ENCODE measurements around the gene CAMTA1. TPM values are rescaled to one million over a fixed set of nuclear protein-coding genes. Genes with fewer than 3 reads are reported as not detected.

CAMTA1 gene
- total RNA-seq, 5 donors from 2014 or later (not counting 1 experiment from before 2014, with no cell fraction given) = 29.7 to 37.4 (median 34.6) TPM

DNA sequence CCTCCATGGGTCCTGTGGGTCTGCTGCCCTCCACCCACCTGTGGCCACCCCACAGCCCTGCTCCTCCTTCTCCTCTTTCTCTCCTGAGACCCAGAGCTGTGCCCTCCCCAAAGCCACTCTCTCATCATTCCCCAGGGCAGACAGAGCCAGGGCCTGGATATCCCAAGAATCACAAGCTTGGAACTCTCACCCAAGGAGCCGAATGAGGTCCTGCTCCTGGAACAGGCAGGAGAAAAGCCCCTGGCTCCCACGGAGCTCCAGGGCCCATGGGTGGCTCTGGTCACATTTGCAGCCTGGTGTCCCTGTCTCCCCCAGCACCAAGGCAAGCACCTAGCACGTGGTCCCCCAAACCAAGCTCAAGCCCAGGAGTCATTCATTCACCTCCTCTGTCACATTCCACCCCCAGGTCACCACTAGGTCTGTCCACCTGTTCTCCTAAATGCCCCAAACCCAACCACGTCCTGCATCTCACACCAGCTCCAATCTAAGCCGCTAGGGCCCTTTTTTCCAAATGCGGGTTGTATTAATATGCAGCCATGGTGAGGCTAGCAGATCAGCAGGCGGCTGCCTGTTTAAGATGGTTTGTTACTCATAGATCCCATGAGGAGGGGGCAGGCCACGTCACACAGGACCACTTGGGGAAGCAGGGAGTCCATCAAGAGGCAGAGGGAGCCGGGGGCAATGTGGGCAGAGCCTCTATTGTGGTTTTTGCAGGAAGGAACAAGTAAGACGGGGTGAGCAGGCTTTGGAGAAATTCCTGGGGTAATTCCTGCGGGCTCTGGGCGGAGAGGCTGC is 770.3 kb downstream of the CAMTA1 start:
- Histone ChIP-seq H3K36me3 (ENCODE audit: control insufficient read depth in 2 of 2, extremely low read depth in 1 of 2, insufficient read depth in 1 of 2, low read length in 1 of 2) (no peaks in the 10 kb centered on the region), H3K4me1 (ENCODE audit: control insufficient read depth in 1 of 2, extremely low read depth in 1 of 2, insufficient read depth in 2 of 2, low read length in 2 of 2) (no peaks in the 10 kb centered on the region), H3K4me3 (ENCODE audit: control insufficient read depth in 1 of 2, extremely low read depth in 1 of 2, low read length in 1 of 2) (no peak overlapping the region), H3K9me3 (no peaks in the 10 kb centered on the region), H3K27me3 (replicated peaks in 1 of 2; ENCODE audit: control insufficient read depth in 2 of 2, extremely low read depth in 1 of 2, insufficient read depth in 2 of 2, low read length in 1 of 2) (peaks cover 0 to 18% of the 10 kb centered on the region in 2 experiments), H3K27ac (ENCODE audit: low read length) (no peak overlapping the region)
- no peaks in the 10 kb centered on the region for H3K4me1 Mint-ChIP-seq
- no peaks in the 10 kb centered on the region for H3K9me3 Mint-ChIP-seq
- H3K4me3 Mint-ChIP-seq = no peak overlapping the region
- CTCF ChIA-PET = no interaction called here
- H3K27me3 Mint-ChIP-seq = peaks cover 7 to 17% of the 10 kb centered on the region in 2 donors
- no peaks in the 10 kb centered on the region for H3K36me3 Mint-ChIP-seq
- DNase-seq = no peak
- WGBS (ENCODE audit: insufficient coverage) = 25% methylated on average over 9 of the region's 12 CpGs
- H3K27ac Mint-ChIP-seq = no peak overlapping the region
- no peak for ATAC-seq (replicated peaks in 1 of 4)
- POLR2A ChIA-PET = no interaction called here

DNA sequence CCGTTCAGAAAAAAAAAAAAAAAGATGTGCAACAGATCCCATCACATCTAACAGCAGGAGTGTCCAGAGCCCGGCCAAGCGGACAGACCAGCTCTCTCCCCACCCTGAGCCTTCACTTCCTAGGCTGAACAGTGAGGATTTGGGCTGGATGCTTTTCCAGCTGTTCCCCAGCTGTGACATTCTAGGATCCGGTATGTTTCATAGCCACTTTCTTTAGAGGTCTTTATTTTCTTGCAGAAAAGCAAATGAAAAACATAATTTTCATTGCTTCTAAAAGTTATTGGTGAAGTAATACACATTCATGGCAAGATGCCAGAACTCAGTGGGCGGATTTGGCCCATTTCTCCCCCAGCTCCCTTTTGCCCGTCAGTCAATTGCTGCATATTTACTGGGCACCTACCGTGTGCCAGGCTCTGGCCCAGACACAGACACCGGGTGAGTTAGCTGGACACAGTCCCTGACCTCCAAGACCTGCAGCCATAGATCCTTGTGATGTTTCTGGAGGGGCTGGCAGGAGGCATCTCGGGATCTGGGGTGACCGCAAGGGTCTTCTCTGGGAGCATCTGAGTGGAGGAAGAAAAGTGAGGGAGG is 772.1 kb downstream of the CAMTA1 start:
- H3K4me3 Mint-ChIP-seq = no peak overlapping the region
- H3K4me1 ChIP-seq (ENCODE audit: control insufficient read depth in 1 of 2, extremely low read depth in 1 of 2, insufficient read depth in 2 of 2, low read length in 2 of 2) = no peaks in the 10 kb centered on the region
- H3K4me1 Mint-ChIP-seq = no peaks in the 10 kb centered on the region
- CTCF ChIA-PET = no interaction called here
- no peak for ATAC-seq (replicated peaks in 1 of 4)
- no peak for DNase-seq
- H3K27ac ChIP-seq (ENCODE audit: low read length) = no peak overlapping the region
- POLR2A ChIA-PET = no interaction called here
- no peak overlapping the region for H3K4me3 ChIP-seq (ENCODE audit: control insufficient read depth in 1 of 2, extremely low read depth in 1 of 2, low read length in 1 of 2)
- H3K9me3 Mint-ChIP-seq = no peaks in the 10 kb centered on the region
- no peak overlapping the region for H3K27ac Mint-ChIP-seq
- peaks cover 0 to 26% of the 10 kb centered on the region in 2 experiments for H3K27me3 ChIP-seq (replicated peaks in 1 of 2; ENCODE audit: control insufficient read depth in 2 of 2, extremely low read depth in 1 of 2, insufficient read depth in 2 of 2, low read length in 1 of 2)
- 81% methylated on average over 8 of the region's 10 CpGs for WGBS (ENCODE audit: insufficient coverage)
- H3K36me3 ChIP-seq (ENCODE audit: control insufficient read depth in 2 of 2, extremely low read depth in 1 of 2, insufficient read depth in 1 of 2, low read length in 1 of 2) = no peaks in the 10 kb centered on the region
- H3K9me3 ChIP-seq = no peaks in the 10 kb centered on the region
- peaks cover 9 to 12% of the 10 kb centered on the region in 2 donors for H3K27me3 Mint-ChIP-seq
- no peaks in the 10 kb centered on the region for H3K36me3 Mint-ChIP-seq

GRCh38 chr1:7558041-7558461 is 772.8 kb downstream of the CAMTA1 start:
- H3K27ac Mint-ChIP-seq = no peak overlapping the region
- peaks cover 9 to 12% of the 10 kb centered on the region in 2 donors for H3K27me3 Mint-ChIP-seq
- Histone ChIP-seq H3K4me1 (ENCODE audit: control insufficient read depth in 1 of 2, extremely low read depth in 1 of 2, insufficient read depth in 2 of 2, low read length in 2 of 2) (no peaks in the 10 kb centered on the region), H3K9me3 (no peaks in the 10 kb centered on the region), H3K36me3 (ENCODE audit: control insufficient read depth in 2 of 2, extremely low read depth in 1 of 2, insufficient read depth in 1 of 2, low read length in 1 of 2) (no peaks in the 10 kb centered on the region), H3K4me3 (ENCODE audit: control insufficient read depth in 1 of 2, extremely low read depth in 1 of 2, low read length in 1 of 2) (no peak overlapping the region), H3K27me3 (replicated peaks in 1 of 2; ENCODE audit: control insufficient read depth in 2 of 2, extremely low read depth in 1 of 2, insufficient read depth in 2 of 2, low read length in 1 of 2) (peaks cover 0 to 26% of the 10 kb centered on the region in 2 experiments), H3K27ac (ENCODE audit: low read length) (no peak overlapping the region)
- DNase-seq = no peak
- CTCF ChIA-PET = no interaction called here
- ATAC-seq (replicated peaks in 1 of 4) = no peak
- no peaks in the 10 kb centered on the region for H3K9me3 Mint-ChIP-seq
- no peak overlapping the region for H3K4me3 Mint-ChIP-seq
- WGBS (ENCODE audit: insufficient coverage) = 84% methylated on average over 15 of the region's 16 CpGs
- no peaks in the 10 kb centered on the region for H3K36me3 Mint-ChIP-seq
- POLR2A ChIA-PET = no interaction called here
- H3K4me1 Mint-ChIP-seq = no peaks in the 10 kb centered on the region

DNA sequence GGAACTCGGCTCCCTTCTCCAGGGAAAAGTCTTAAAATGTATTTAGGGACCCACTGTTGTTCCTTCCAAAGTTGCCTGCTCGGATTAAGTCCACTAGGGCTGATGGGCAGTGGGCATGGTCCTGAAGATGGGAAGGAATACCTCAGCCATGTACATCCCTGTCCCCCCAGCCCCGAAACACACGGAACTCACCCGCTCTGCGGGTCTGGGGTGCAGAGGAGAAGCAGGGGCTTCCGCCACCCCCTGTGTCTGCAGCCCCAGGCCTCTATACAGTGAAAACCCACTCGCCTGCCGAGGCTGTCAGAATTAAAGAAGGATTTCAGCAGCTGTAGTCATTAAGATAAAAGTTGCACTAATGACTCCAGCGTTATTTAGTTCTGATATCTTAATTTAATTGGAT is 773.2 kb downstream of the CAMTA1 start:
- H3K36me3 Mint-ChIP-seq = no peaks in the 10 kb centered on the region
- no peaks in the 10 kb centered on the region for H3K4me1 ChIP-seq (ENCODE audit: control insufficient read depth in 1 of 2, extremely low read depth in 1 of 2, insufficient read depth in 2 of 2, low read length in 2 of 2)
- POLR2A ChIA-PET = no interaction called here
- H3K36me3 ChIP-seq (ENCODE audit: control insufficient read depth in 2 of 2, extremely low read depth in 1 of 2, insufficient read depth in 1 of 2, low read length in 1 of 2) = no peaks in the 10 kb centered on the region
- DNase-seq (no peak), ATAC-seq (replicated peaks in 1 of 4) (no peak)
- peaks cover 9 to 12% of the 10 kb centered on the region in 2 donors for H3K27me3 Mint-ChIP-seq
- H3K27ac ChIP-seq (ENCODE audit: low read length) = no peak overlapping the region
- CTCF ChIA-PET = no interaction called here
- peaks cover 0 to 26% of the 10 kb centered on the region in 2 experiments for H3K27me3 ChIP-seq (replicated peaks in 1 of 2; ENCODE audit: control insufficient read depth in 2 of 2, extremely low read depth in 1 of 2, insufficient read depth in 2 of 2, low read length in 1 of 2)
- no peak overlapping the region for H3K27ac Mint-ChIP-seq
- H3K4me1 Mint-ChIP-seq = no peaks in the 10 kb centered on the region
- H3K4me3 Mint-ChIP-seq = no peak overlapping the region
- H3K9me3 ChIP-seq = no peaks in the 10 kb centered on the region
- no peaks in the 10 kb centered on the region for H3K9me3 Mint-ChIP-seq
- 96% methylated on average over 4 of the region's 10 CpGs for WGBS (ENCODE audit: insufficient coverage)
- H3K4me3 ChIP-seq (ENCODE audit: control insufficient read depth in 1 of 2, extremely low read depth in 1 of 2, low read length in 1 of 2) = no peak overlapping the region

GRCh38 chr1:7558921-7559869 is 773.9 kb downstream of the CAMTA1 start:
- POLR2A ChIA-PET = no interaction called here
- WGBS (ENCODE audit: insufficient coverage) = 86% methylated on average over 14 of the region's 24 CpGs

DNA sequence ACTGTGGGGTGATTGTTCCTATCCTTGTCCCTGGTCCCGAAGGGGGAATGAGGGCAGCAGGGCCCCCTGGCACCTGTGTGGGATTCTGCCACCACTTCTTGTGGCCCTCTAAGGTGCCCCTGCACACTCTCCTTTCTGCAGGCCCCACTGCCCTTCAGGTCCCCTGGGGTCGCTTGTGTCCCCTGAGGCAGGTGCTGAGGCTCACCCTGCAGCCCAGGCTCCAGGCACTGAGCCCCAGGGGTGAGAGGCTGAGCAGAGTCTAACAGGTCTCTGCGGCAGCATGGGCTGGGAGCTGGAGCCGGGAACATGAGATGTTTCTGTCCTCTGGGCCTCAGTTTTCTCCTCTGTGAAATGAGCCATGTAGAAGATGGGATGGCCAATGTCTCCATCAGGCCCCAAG is 774.9 kb downstream of the CAMTA1 start:
- Mint-ChIP-seq H3K27ac (no peak overlapping the region), H3K27me3 (peaks cover 11 to 12% of the 10 kb centered on the region in 2 donors), H3K4me3 (no peak overlapping the region), H3K9me3 (no peaks in the 10 kb centered on the region), H3K36me3 (no peaks in the 10 kb centered on the region), H3K4me1 (no peaks in the 10 kb centered on the region)
- ChIA-PET POLR2A (no interaction called here), CTCF (no interaction called here)
- no peak overlapping the region for H3K27ac ChIP-seq (ENCODE audit: low read length)
- H3K9me3 ChIP-seq = no peaks in the 10 kb centered on the region
- 68% methylated on average over 4 of the region's 4 CpGs for WGBS (ENCODE audit: insufficient coverage)
- H3K4me1 ChIP-seq (ENCODE audit: control insufficient read depth in 1 of 2, extremely low read depth in 1 of 2, insufficient read depth in 2 of 2, low read length in 2 of 2) = no peaks in the 10 kb centered on the region
- ATAC-seq (replicated peaks in 1 of 4) = no peak
- H3K27me3 ChIP-seq (replicated peaks in 1 of 2; ENCODE audit: control insufficient read depth in 2 of 2, extremely low read depth in 1 of 2, insufficient read depth in 2 of 2, low read length in 1 of 2) = peaks cover 0 to 26% of the 10 kb centered on the region in 2 experiments
- no peak for DNase-seq
- no peak overlapping the region for H3K4me3 ChIP-seq (ENCODE audit: control insufficient read depth in 1 of 2, extremely low read depth in 1 of 2, low read length in 1 of 2)
- no peaks in the 10 kb centered on the region for H3K36me3 ChIP-seq (ENCODE audit: control insufficient read depth in 2 of 2, extremely low read depth in 1 of 2, insufficient read depth in 1 of 2, low read length in 1 of 2)

More at GRCh38 chr1:7558921-7559869, 773.9 kb downstream of the CAMTA1 start:
- Mint-ChIP-seq H3K4me3 (no peak overlapping the region), H3K9me3 (no peaks in the 10 kb centered on the region), H3K36me3 (no peaks in the 10 kb centered on the region), H3K4me1 (no peaks in the 10 kb centered on the region), H3K27ac (no peak overlapping the region), H3K27me3 (peaks cover 9 to 12% of the 10 kb centered on the region in 2 donors)
- Histone ChIP-seq H3K36me3 (ENCODE audit: control insufficient read depth in 2 of 2, extremely low read depth in 1 of 2, insufficient read depth in 1 of 2, low read length in 1 of 2) (no peaks in the 10 kb centered on the region), H3K27me3 (replicated peaks in 1 of 2; ENCODE audit: control insufficient read depth in 2 of 2, extremely low read depth in 1 of 2, insufficient read depth in 2 of 2, low read length in 1 of 2) (peaks cover 0 to 26% of the 10 kb centered on the region in 2 experiments), H3K9me3 (no peaks in the 10 kb centered on the region), H3K27ac (ENCODE audit: low read length) (no peak overlapping the region), H3K4me1 (ENCODE audit: control insufficient read depth in 1 of 2, extremely low read depth in 1 of 2, insufficient read depth in 2 of 2, low read length in 2 of 2) (no peaks in the 10 kb centered on the region), H3K4me3 (ENCODE audit: control insufficient read depth in 1 of 2, extremely low read depth in 1 of 2, low read length in 1 of 2) (no peak overlapping the region)
- CTCF ChIA-PET = no interaction called here
- no peak for ATAC-seq (replicated peaks in 1 of 4)
- DNase-seq = no peak

Measured in T-cell (primary cell).